HG03108 (cell line): Measurements from ENCODE around the gene ETFBKMT.
A peak's percentile ranks its signal among the peaks of the same experiment; 100 is the strongest.

Experiments
- ATAC-seq: cut with Tn5 transposase; IDR thresholded peaks from one replicate; pipeline ENCODE4 v1.9.1; 2021; ENCODE audit warnings: moderate library complexity; ENCODE audit not compliant: unreplicated experiment

Gene ETFBKMT

GRCh38 chr12:31659087-31659942 is at the start of gene ETFBKMT:
Gene ETFBKMT (plus strand): TSS chr12:31659688. CDS start chr12:31661954, 2,266 bp downstream.
- ATAC-seq, result peak; percentile 99

DNA sequence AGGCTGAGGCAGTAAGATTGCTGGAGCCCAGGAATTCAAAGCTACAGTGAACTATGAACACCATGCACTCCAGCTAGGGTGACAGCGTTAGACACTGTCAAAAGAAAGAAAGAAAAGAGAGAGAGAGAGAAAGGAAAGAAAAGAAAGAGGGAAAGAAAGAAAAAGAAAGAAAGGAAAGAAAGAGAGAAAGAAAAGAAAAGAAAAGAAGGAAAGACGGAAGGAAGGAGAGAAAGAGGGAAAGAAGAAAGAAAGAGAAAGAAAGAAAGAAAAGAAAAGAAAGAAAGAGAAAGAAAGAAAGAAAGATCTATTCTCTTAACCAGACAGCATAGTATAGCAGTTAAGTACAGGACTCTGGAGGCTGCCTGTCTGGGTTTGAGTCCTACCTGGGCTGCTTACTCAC is 46.7 kb upstream of the ETFBKMT start:
- no peak for ATAC-seq

- ATAC-seq, result no peak
These were observed 41.1 kb upstream of the ETFBKMT start for GRCh38 chr12:31618228-31619025.

DNA sequence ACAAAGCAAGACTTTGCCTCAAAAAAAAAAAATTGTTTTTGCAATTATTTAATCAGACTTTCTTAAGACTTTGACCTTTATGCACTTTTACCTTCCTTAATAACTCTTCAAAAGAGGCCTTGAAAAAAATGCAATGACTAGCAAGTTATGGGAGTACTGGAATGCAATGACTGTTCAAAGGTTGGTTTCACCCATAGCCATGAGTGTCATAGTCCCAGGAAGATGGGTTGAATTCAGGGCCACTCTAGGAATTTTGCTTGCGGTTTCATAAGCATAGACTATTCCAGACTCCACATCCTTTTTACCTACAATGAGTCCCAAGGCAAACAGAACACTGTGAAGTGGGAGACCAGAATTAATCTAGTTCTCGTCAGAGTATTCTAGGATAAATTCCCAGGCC is 39.2 kb upstream of the ETFBKMT start:
- ATAC-seq, result no peak

DNA sequence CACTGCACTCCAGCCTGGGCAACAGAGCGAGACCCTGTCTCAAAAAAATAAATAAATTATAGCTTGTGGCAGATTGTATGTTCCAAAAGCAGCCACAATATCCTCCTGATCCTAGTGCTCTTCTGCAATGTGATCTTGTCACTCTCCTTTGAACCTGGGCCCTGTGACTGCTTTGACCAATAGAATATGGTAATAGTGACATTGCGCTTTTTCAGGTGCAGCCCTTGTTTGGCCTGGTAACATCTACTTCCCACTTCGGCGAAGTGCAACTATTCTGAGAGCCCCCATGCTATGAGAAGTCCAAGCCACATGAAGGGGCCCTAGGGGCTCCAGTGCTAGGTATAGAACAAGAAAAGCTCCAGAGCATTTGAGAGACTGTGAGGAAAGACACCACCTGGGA is 37.5 kb upstream of the ETFBKMT start:
- ATAC-seq, result no peak

- ATAC-seq, result no peak
These were observed 33.1 kb upstream of the ETFBKMT start for GRCh38 chr12:31626270-31626995.

DNA sequence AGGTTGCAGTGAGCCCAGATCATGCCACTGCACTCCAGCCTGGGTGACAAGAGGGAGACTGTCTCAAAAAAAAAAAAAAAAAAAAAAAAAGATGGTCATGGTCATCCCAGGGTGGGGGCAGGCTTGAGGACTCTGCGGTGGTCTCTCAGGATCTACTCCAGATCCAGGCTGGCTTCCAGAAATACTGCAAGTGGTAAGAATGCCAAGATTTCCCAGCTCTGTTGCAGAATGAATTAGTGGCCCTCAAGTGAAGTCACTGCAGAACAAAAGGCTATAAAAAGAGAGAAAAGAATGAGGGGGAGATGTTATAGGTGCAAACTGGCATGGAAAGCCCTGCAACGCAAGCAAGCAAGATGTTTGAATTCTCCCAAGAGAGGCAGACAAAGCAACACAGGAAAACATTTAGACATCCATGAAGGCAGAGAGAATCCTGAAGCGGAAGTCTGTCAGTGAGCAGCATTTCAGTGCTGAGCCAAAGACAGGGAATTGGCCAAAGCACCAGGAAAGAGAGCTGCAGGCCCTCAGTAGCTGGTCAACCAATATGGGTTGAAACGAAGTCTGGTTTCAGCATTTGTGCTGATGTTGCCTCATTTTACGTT is 31.9 kb upstream of the ETFBKMT start:
- ATAC-seq, result no peak

- no peak for ATAC-seq
These were observed 29.4 kb upstream of the ETFBKMT start for GRCh38 chr12:31629756-31630732.

DNA sequence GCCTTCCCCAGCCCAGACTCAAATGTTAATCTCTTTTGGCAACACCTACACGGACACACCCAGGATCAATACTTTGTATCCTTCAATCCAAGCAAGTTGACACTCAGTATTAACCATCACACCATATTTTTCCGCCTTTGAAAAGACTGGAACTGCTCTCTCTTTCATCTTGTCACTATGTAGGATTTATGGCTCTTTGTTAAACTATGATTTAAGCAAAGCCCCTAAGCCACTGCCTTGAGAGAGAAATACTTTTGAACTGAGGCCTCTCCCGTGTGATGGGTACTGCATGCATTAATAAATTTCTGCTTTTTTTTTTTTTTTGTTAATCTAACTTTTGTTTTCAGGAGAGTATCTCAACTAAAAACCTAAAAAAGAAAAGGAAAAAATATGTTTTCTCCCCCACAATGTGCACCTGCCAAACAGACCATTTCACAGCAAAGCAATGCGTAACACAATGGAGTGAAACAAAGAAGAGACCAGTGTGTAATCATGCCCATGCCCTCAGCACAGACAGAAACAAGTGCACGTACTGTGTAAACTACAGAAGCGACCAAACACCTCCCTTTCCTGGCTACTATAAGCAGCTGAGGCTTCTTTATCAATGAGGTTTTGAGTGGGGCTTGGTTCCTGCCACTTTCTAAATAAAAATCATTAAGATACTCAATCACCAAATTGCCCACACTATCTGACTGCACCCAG is 28.3 kb upstream of the ETFBKMT start:
- no peak for ATAC-seq

- ATAC-seq, result no peak
These were observed 27.7 kb upstream of the ETFBKMT start for GRCh38 chr12:31631809-31632208.

GRCh38 chr12:31633464-31633863 is 26.0 kb upstream of the ETFBKMT start:
- no peak for ATAC-seq

- no peak for ATAC-seq
These were observed 24.9 kb upstream of the ETFBKMT start for GRCh38 chr12:31634620-31635019.

GRCh38 chr12:31641509-31642090 is 17.9 kb upstream of the ETFBKMT start:
- no peak for ATAC-seq

GRCh38 chr12:31644536-31644935 is 15.0 kb upstream of the ETFBKMT start:
- no peak for ATAC-seq

GRCh38 chr12:31645924-31646323 is 13.6 kb upstream of the ETFBKMT start:
- no peak for ATAC-seq

GRCh38 chr12:31647086-31647491 is 12.4 kb upstream of the ETFBKMT start:
- no peak for ATAC-seq

DNA sequence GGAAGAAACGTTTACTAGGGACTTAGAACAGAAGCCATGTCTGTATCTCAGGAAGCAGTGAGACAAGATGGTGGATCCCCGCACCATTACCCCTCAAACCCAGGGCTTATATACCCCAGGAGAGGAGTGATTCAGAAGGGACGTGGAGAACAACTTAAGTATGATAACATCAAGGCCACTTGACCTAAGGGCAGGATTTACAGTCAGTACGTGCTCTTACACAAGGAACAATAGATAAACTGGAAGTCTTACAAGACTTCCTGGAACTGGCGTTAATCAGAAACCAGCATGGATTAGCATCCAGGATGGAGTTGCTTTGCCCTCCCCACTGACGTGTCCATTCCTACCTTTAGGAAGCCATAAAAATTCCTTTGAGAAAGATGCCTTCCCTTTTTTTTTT is 8.6 kb upstream of the ETFBKMT start:
- ATAC-seq, result no peak

DNA sequence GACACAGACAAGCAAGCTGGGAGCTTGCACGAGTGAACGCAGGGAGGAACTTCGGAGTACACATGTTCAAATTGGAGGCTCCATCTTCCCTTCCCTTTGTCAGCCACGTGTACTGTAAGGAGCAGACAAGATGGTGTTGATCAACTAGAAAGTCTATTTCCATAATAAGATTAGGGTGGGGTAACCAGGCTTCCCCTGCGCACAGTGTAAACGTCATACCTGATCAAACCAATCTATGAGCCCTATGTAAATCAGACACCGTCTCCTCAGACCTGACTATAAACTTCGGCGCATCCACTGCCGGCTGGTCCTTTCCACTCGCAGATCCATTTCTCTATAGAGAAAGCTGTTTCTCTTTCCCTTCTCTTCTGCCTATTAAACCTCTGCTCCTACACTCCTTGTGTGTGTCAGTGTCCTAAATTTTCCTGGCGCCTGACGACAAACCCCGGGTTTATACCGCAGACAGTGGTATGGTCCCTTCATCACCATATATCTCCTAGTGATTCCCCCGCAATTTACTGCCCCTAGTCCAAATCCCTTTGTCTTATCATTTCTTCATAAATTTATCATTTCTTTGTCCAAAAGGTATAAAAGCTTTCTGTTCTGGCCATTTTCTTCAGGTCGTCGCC is 7.5 kb upstream of the ETFBKMT start:
- ATAC-seq, result no peak
